ENCODE data around the gene CYP24A1. TPM values are rescaled to one million over a fixed set of nuclear protein-coding genes. Genes with fewer than 3 reads are reported as not detected.

Gene CYP24A1
- polyA plus RNA-seq, 3 donors, result not detected

DNA sequence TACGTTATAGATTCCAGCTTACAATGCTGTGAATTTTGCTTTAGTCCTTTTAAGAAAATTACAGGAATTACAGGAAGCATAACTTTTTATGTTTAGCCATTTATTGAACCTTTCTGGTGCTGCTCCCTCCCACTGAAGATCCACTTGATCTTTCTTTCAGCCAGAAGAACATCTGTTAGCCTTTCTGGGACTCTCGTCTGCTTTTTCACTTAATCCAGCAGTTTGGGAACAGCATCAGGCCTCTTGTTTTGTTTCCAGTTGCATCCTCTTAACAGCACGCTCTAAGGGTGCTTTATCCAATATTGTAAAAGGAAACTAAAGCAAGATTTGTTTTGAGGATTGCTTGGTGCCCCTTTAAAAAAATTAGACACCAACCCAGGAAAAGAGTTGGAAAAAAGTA lies 10.3 kb upstream of the CYP24A1 start:
- Histone ChIP-seq H3K9me3 (replicated peaks in 1 of 2; ENCODE audit: control insufficient read depth in 1 of 2, insufficient read depth in 1 of 2, low read length in 2 of 2) (no peaks in the 10 kb centered on the region), H3K4me2 (replicated peaks; ENCODE audit: extremely low read depth, low read length, poor library complexity, severe bottlenecking) (no peak overlapping the region), H2AFZ (ENCODE audit: insufficient read depth, low read depth, low read length, poor library complexity, severe bottlenecking) (no peak overlapping the region), H3K9ac (ENCODE audit: insufficient read depth, low read length, poor library complexity, severe bottlenecking) (no peak overlapping the region), H3K4me1 (ENCODE audit: control insufficient read depth in 1 of 2, insufficient read depth in 2 of 2, low read length in 2 of 2) (no peaks in the 10 kb centered on the region), H3K27me3 (ENCODE audit: control insufficient read depth in 2 of 2, insufficient read depth in 2 of 2, low read length in 2 of 2) (peaks cover 18 to 27% of the 10 kb centered on the region in 2 donors), H3K79me2 (ENCODE audit: insufficient read depth, low read length) (no peaks in the 10 kb centered on the region), H3K27ac (ENCODE audit: low read depth in 1 of 2, low read length in 2 of 2) (no peak overlapping the region), H3K4me3 (replicated peaks in 1 of 3; ENCODE audit: low read depth in 2 of 3, low read length in 3 of 3) (no peak overlapping the region), H3K36me3 (replicated peaks in 1 of 2; ENCODE audit: control insufficient read depth in 1 of 2, insufficient read depth in 2 of 2, low read length in 2 of 2) (no peaks in the 10 kb centered on the region), H4K20me1 (ENCODE audit: insufficient read depth, low read length) (no peaks in the 10 kb centered on the region)
- H3K27me3 Mint-ChIP-seq (ENCODE audit: low read depth in 3 of 3), result peaks cover 12 to 34% (median 14%) of the 10 kb centered on the region in 3 donors
- intact Hi-C loops (cut with micrococcal nuclease), result no loop called here
- H3K4me3 Mint-ChIP-seq, result no peak overlapping the region
- H3K27ac Mint-ChIP-seq, result no peak overlapping the region
- TF ChIP-seq, protein P1, sequence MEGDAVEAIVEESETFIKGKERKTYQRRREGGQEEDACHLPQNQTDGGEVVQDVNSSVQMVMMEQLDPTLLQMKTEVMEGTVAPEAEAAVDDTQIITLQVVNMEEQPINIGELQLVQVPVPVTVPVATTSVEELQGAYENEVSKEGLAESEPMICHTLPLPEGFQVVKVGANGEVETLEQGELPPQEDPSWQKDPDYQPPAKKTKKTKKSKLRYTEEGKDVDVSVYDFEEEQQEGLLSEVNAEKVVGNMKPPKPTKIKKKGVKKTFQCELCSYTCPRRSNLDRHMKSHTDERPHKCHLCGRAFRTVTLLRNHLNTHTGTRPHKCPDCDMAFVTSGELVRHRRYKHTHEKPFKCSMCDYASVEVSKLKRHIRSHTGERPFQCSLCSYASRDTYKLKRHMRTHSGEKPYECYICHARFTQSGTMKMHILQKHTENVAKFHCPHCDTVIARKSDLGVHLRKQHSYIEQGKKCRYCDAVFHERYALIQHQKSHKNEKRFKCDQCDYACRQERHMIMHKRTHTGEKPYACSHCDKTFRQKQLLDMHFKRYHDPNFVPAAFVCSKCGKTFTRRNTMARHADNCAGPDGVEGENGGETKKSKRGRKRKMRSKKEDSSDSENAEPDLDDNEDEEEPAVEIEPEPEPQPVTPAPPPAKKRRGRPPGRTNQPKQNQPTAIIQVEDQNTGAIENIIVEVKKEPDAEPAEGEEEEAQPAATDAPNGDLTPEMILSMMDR (IDR thresholded peaks at IDR 0.05), result no peak
- WGBS (ENCODE audit: insufficient coverage), result 100% methylated on average over 1 of the region's 3 CpGs
- H3K36me3 Mint-ChIP-seq, result no peaks in the 10 kb centered on the region
- H3K4me1 Mint-ChIP-seq, result no peaks in the 10 kb centered on the region
- no peak for DNase-seq
- H3K9me3 Mint-ChIP-seq, result no peaks in the 10 kb centered on the region

DNA sequence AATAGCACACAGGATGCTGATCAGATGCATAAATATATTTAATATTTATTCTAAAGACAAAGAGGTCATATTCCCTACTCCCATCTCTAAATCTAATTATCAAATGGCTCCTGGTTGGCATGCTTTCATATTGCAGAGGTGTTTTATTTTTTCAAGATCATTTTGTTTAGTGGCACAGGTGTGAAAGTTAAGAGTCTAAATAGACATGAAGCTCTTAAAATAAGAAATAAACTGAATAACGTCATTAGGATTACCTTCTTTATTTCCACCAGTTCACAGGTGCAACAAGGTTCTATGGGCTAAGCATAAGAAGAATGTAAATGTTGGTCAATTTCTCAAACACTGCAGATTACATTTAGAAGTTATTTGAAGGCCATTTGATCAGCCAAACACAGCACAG lies 7.1 kb upstream of the CYP24A1 start:
- Histone ChIP-seq H3K79me2 (ENCODE audit: insufficient read depth, low read length) (no peaks in the 10 kb centered on the region), H3K4me3 (replicated peaks in 1 of 3; ENCODE audit: low read depth in 2 of 3, low read length in 3 of 3) (no peak overlapping the region), H3K9me3 (replicated peaks in 1 of 2; ENCODE audit: control insufficient read depth in 1 of 2, insufficient read depth in 1 of 2, low read length in 2 of 2) (no peaks in the 10 kb centered on the region), H3K27ac (ENCODE audit: low read depth in 1 of 2, low read length in 2 of 2) (no peak overlapping the region), H3K9ac (ENCODE audit: insufficient read depth, low read length, poor library complexity, severe bottlenecking) (no peak overlapping the region), H2AFZ (ENCODE audit: insufficient read depth, low read depth, low read length, poor library complexity, severe bottlenecking) (no peak overlapping the region), H3K36me3 (replicated peaks in 1 of 2; ENCODE audit: control insufficient read depth in 1 of 2, insufficient read depth in 2 of 2, low read length in 2 of 2) (no peaks in the 10 kb centered on the region), H3K4me2 (replicated peaks; ENCODE audit: extremely low read depth, low read length, poor library complexity, severe bottlenecking) (no peak overlapping the region), H3K4me1 (ENCODE audit: control insufficient read depth in 1 of 2, insufficient read depth in 2 of 2, low read length in 2 of 2) (no peaks in the 10 kb centered on the region), H4K20me1 (ENCODE audit: insufficient read depth, low read length) (no peaks in the 10 kb centered on the region), H3K27me3 (ENCODE audit: control insufficient read depth in 2 of 2, insufficient read depth in 2 of 2, low read length in 2 of 2) (peaks cover 20 to 29% of the 10 kb centered on the region in 2 donors)
- DNase-seq, result no peak
- Mint-ChIP-seq H3K4me3 (no peak overlapping the region), H3K27me3 (ENCODE audit: low read depth in 3 of 3) (peaks cover 13 to 40% (median 17%) of the 10 kb centered on the region in 3 donors), H3K9me3 (no peaks in the 10 kb centered on the region), H3K36me3 (no peaks in the 10 kb centered on the region), H3K27ac (no peak overlapping the region), H3K4me1 (no peaks in the 10 kb centered on the region)
- WGBS (ENCODE audit: insufficient coverage), result no CpG with 5 or more reads among the region's 1 CpG
- intact Hi-C loops (cut with micrococcal nuclease), result no loop called here
- TF ChIP-seq, protein P1 (IDR thresholded peaks at IDR 0.05), result no peak

Measured in CD14-positive monocyte (primary cell).